Keratinocyte (primary cell): ENCODE measurements around the gene ANKS1B.

Experiments used
- CTCF ChIP-seq, 3 experiments: IDR thresholded peaks in 1 of 3; conservative IDR thresholded peaks in 1 of 3; optimal IDR thresholded peaks in 1 of 3; 2 replicates in 2 of 3; 3 replicates in 1 of 3; pipeline versions ENCODE3 to v1.5.1; 2011; ENCODE audit warnings: low read length in 3 of 3, mild to moderate bottlenecking in 3 of 3, moderate library complexity in 2 of 3, control low read depth in 1 of 3, inconsistent platforms in 1 of 3; ENCODE audit not compliant: insufficient read depth in 2 of 3; ENCODE audit errors: extremely low read depth in 1 of 3
- EZH2 ChIP-seq: IDR thresholded peaks from one replicate; pipeline ENCODE4 v1.6.1; 2012; ENCODE audit warnings: inconsistent platforms, mild to moderate bottlenecking, low read length, moderate library complexity

GRCh38 chr12:99068993-99069747 lies 915.6 kb downstream of the ANKS1B start:
- TF ChIP-seq CTCF (optimal IDR thresholded peaks at IDR 0.05 in 1 of 3, IDR thresholded peaks at IDR 0.05 in 1 of 3, conservative IDR thresholded peaks at IDR 0.05 in 1 of 3; ENCODE audit: extremely low read depth in 1 of 3, insufficient read depth in 2 of 3, low read length in 3 of 3), result no peak
- no peak for TF ChIP-seq EZH2
